Adrenal gland (tissue), 12 donors: ENCODE measurements around the gene RARRES1. TPM values are rescaled to one million over a fixed set of nuclear protein-coding genes. Genes with fewer than 3 reads are reported as not detected.

ENCODE experiments used
- DNase-seq, 7 donors: peaks; one replicate each; pipeline ENCODE4 v3.0.0-alpha.2; 2019 to 2020
- H3K27ac ChIP-seq, 5 donors: fragments of 200-600 bp; sonication (generic) in 4 of 5; 1 replicate in 3 of 5; 2 replicates in 2 of 5; pipeline versions ENCODE4 v1.5.1 to v1.8.0; 2016 to 2020; ENCODE audit warnings: mild to moderate bottlenecking in 1 of 5
- H3K27me3 ChIP-seq: fragments of 200-600 bp; 2 replicates; pipeline ENCODE4 v1.8.0; 2021
- H3K36me3 ChIP-seq, 2 donors: fragments of 200-600 bp; replicated peaks in 1 of 2; 1 replicate in 1 of 2; 2 replicates in 1 of 2; pipeline versions ENCODE4 v1.5.1 to v1.8.0; 2018 to 2022
- H3K4me1 ChIP-seq, 2 donors: fragments of 200-600 bp; replicated peaks in 1 of 2; 1 replicate in 1 of 2; 2 replicates in 1 of 2; pipeline versions ENCODE4 v1.5.1 to v1.8.0; 2018 to 2021
- H3K4me3 ChIP-seq, 4 donors: fragments of 200-600 bp; sonication (generic) in 3 of 4; one replicate each; pipeline ENCODE4 v1.5.1; 2016 to 2018
- H3K9me3 ChIP-seq, 3 donors: fragments of 200-600 bp; sonication (generic) in 1 of 3; replicated peaks in 1 of 3; 1 replicate in 2 of 3; 2 replicates in 1 of 3; pipeline versions ENCODE4 v1.5.1 to v1.8.0; 2016 to 2021
- POLR2A ChIP-seq, 2 donors: fragments of 450-650 bp; IDR thresholded peaks; one replicate each; pipeline ENCODE4 v1.6.1; 2017; ENCODE audit warnings: antibody characterized with exemption in 2 of 2, mild to moderate bottlenecking in 2 of 2, moderate library complexity in 1 of 2
- WGBS, 4 donors: extraction: QIAGEN DNeasy Blood & Tissue Kit in 2 of 4; methylation state at CpG; one replicate each; pipeline versions ENCODE4 v1.1.5 to v1.1.7; 2013 to 2017; 5-methylcytosine and 5-hydroxymethylcytosine counted together
- intact Hi-C, 2 donors: fragments of 100-400 bp; cut with DNase I; formaldehyde crosslinking; loops; one replicate each; pipeline versions ENCODE4 v1.14.1 to v1.15.0; 2022 to 2023
- polyA plus RNA-seq, 3 donors: library from polyadenylated mRNA; stranded (reverse); fragments of 200-250 nt in 2 of 3; fragments of 350-450 nt in 1 of 3; fragmentation: Illumina TruSeq in 1 of 3; extraction: RNeasy Lipid Tissue Mini Kit (QIAGEN cat#74804) in 1 of 3; gene quantifications; one replicate each; pipeline ENCODE4 v1.2.3, GENCODE V29; 2013 to 2014
- total RNA-seq, 9 donors: library from RNA; depleted of rRNA in 4 of 9; stranded (reverse); fragments of >200 nt in 4 of 9; fragments of 120-200 nt in 1 of 9; fragmentation: NEBNext Ultra II Directional in 1 of 9; extraction: Animal tissue kit (Norgen Biotek cat#: 25700) in 1 of 9; gene quantifications; one replicate each; pipeline versions ENCODE4 v1.1.0 to v1.2.4, GENCODE V29; 2013 to 2023
- TF ChIP-seq, protein P1 (sequence below), 6 experiments: fragments of 450-650 bp in 4 of 6; fragments of 200-600 bp in 2 of 6; sonication (generic) in 1 of 6; IDR thresholded peaks; 1 replicate in 5 of 6; 2 replicates in 1 of 6; pipeline versions ENCODE4 v1.5.1 to v1.8.0; 2016 to 2021; ENCODE audit warnings: antibody characterized with exemption in 6 of 6, mild to moderate bottlenecking in 2 of 6, moderate library complexity in 1 of 6
- donor health status: healthy with polysubstance abuse.
- donor health status: Bipolar disorder and iron deficiency.
- donor health status: DM: yes; HTN: yes; CAD: no.
- donor health status: DM: no; HTN: no; CAD: no.
- donor health status: DM: no; HTN: no; CAD: no.
- donor health status: DM: yes; HTN: yes; CAD: no.

The RARRES1 gene
- total and polyA plus RNA-seq, 12 donors = 2.1 to 204 (median 17.7) TPM

DNA sequence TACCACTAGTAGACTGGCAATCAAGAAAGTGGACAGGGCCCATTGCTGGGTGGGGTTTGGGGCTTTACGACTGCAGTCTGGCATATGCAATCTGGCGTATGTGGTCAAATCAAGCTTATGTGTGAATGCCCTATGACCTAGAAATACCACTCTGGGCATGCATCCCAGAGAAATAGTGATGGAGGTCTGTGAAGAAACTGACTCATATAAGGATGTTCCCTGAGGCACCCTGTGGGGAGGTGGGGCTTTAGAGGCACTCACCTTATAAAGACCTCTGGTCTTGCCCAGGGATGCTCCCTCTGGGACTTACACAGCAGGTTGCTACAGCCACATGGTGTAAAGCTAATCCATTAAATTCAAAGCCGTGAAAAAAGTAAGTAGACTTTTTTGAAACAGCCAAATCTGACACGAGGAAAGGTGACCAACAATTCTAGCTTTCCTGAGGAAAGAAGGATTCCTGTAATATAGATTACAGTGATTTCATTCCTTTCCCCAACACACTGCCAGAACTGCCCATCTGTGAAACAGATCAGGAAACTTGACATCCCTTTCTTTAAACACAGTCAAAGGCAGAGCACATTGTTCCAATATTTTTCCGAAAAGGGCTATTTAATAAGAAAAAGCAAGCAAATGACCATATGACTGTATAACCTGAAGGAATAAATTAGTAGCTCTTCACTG lies 13.6 kb downstream of the RARRES1 start:
- Histone ChIP-seq H3K27me3 (no peaks in the 10 kb centered on the region), H3K36me3 (no peaks in the 10 kb centered on the region), H3K4me1 (peaks cover 9 to 29% of the 10 kb centered on the region in 2 donors), H3K4me3 (no peak overlapping the region), H3K27ac (no peak overlapping the region), H3K9me3 (no peaks in the 10 kb centered on the region)
- WGBS, 4 donors = 86 to 97% (median 93%) methylated on average over 5 of the region's 5 CpGs
- no peak for DNase-seq
- no peak for TF ChIP-seq POLR2A (IDR thresholded peaks at IDR 0.05)
- TF ChIP-seq, protein P1, sequence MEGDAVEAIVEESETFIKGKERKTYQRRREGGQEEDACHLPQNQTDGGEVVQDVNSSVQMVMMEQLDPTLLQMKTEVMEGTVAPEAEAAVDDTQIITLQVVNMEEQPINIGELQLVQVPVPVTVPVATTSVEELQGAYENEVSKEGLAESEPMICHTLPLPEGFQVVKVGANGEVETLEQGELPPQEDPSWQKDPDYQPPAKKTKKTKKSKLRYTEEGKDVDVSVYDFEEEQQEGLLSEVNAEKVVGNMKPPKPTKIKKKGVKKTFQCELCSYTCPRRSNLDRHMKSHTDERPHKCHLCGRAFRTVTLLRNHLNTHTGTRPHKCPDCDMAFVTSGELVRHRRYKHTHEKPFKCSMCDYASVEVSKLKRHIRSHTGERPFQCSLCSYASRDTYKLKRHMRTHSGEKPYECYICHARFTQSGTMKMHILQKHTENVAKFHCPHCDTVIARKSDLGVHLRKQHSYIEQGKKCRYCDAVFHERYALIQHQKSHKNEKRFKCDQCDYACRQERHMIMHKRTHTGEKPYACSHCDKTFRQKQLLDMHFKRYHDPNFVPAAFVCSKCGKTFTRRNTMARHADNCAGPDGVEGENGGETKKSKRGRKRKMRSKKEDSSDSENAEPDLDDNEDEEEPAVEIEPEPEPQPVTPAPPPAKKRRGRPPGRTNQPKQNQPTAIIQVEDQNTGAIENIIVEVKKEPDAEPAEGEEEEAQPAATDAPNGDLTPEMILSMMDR (IDR thresholded peaks at IDR 0.05) = no peak
- intact Hi-C loops = no loop called here

DNA sequence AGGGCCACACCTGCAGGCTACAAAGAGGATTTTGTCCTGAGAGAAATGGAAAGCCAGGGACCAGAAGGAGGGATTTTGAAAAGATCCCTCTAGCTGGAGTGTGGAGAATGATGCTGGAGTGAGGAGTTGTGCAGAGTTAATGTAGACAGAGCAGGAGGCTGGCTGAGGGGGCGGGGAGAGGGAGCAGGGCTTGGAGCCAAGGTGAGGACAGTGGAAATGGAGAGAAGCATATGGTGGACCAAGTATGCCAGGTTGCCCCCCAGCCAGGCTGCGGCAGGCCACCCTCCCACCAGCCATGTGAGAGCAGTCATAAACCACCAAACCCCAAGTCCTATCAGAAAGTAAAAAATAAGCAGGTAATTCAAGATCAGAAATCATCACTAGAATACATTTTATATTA lies 14.7 kb downstream of the RARRES1 start:
- intact Hi-C loops = no loop called here
- TF ChIP-seq POLR2A (IDR thresholded peaks at IDR 0.05) = no peak
- TF ChIP-seq, protein P1 (IDR thresholded peaks at IDR 0.05) = no peak
- H3K27me3 ChIP-seq = no peaks in the 10 kb centered on the region
- WGBS, 4 donors = 92 to 100% (median 98%) methylated on average over 2 of the region's 2 CpGs
- no peak overlapping the region for H3K4me3 ChIP-seq
- no peaks in the 10 kb centered on the region for H3K9me3 ChIP-seq
- DNase-seq = no peak
- H3K36me3 ChIP-seq = no peaks in the 10 kb centered on the region
- H3K4me1 ChIP-seq = peaks cover 0 to 22% of the 10 kb centered on the region in 2 donors
- peak overlapping the region in 2 of 5 donors; percentile 28 to 46 for H3K27ac ChIP-seq

DNA sequence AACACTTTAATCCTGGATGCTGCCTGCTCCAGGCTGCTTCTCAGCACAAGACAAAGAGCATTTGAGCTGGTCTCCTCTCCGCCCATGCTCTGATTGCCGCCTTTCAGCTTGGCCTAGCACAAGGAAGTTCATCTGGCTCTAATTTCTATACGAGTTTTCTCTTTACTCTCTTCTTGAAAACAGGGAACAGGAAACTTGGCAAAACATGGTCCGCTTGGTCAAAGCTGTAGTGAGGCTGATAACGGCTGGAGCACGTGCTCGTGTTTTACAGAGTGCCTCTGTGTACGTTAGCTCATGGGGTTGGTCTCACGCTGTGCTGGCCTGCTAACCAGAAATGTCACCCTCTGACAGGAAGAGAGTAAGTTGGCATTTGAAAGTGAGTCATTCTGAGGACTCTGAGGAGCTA lies 19.2 kb downstream of the RARRES1 start:
- no peak for TF ChIP-seq POLR2A (IDR thresholded peaks at IDR 0.05)
- TF ChIP-seq, protein P1 (IDR thresholded peaks at IDR 0.05) = no peak
- 70 to 88% (median 77%) methylated on average over 9 of the region's 9 CpGs for WGBS, 4 donors
- H3K27me3 ChIP-seq = no peaks in the 10 kb centered on the region
- no peaks in the 10 kb centered on the region for H3K9me3 ChIP-seq
- H3K4me1 ChIP-seq = peaks cover 0 to 37% of the 10 kb centered on the region in 2 donors
- peak in 2 of 7 donors; percentile 38 to 47 for DNase-seq
- H3K36me3 ChIP-seq = no peaks in the 10 kb centered on the region
- no peak overlapping the region for H3K4me3 ChIP-seq
- H3K27ac ChIP-seq = peak overlapping the region in 2 of 5 donors; percentile 27 to 48
- intact Hi-C loops = no loop called here

DNA sequence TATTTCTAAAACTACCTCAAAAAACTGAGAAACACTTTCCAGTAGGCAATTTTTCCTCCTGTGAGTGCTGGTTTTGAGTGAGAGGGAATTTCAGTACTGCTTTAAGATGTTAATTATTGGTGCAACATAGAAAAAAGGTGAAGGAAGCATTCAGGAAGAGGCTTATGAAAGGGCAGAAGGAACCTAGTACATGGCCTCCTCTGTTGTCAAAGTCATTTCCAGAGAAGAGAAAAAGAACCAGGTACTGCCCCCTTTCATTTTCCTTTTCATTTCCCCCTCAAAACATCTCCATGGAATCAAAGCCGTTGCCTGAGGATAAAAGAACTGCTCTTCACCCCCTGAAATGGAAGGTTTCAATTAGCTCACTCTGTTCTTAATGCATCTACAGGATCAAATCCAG lies 19.8 kb downstream of the RARRES1 start:
- TF ChIP-seq, protein P1 (IDR thresholded peaks at IDR 0.05) = no peak
- TF ChIP-seq POLR2A (IDR thresholded peaks at IDR 0.05) = no peak
- H3K4me3 ChIP-seq = no peak overlapping the region
- DNase-seq = no peak
- peaks cover 0 to 37% of the 10 kb centered on the region in 2 donors for H3K4me1 ChIP-seq
- 63 to 90% (median 82%) methylated on average over 1 of the region's 1 CpG for WGBS, 4 donors
- H3K9me3 ChIP-seq = no peaks in the 10 kb centered on the region
- no peaks in the 10 kb centered on the region for H3K27me3 ChIP-seq
- H3K27ac ChIP-seq = peak overlapping the region in 2 of 5 donors; percentile 27 to 48
- intact Hi-C loops = no loop called here
- H3K36me3 ChIP-seq = no peaks in the 10 kb centered on the region
